Tibial artery (tissue), 4 donors: Measurements from ENCODE around the gene NUDT16L1.

ENCODE experiments used
- DNase-seq, 2 donors: peaks; one replicate each; pipeline ENCODE4 v3.0.0-alpha.2; 2019
- H3K27ac ChIP-seq, 2 donors: fragments of 200-600 bp; sonication (generic) in 1 of 2; 1 replicate in 1 of 2; 2 replicates in 1 of 2; pipeline ENCODE4 v1.5.1; 2018 to 2019; ENCODE audit warnings: mild to moderate bottlenecking in 1 of 2
- H3K27me3 ChIP-seq, 2 donors: fragments of 200-600 bp; sonication (generic) in 1 of 2; one replicate each; pipeline versions ENCODE4 v1.5.1 to v1.6.0; 2016 to 2019
- H3K36me3 ChIP-seq, 3 donors: fragments of 200-600 bp; sonication (generic) in 2 of 3; one replicate each; pipeline ENCODE4 v1.5.1; 2016 to 2019; ENCODE audit warnings: mild to moderate bottlenecking in 2 of 3
- H3K4me1 ChIP-seq, 4 donors: fragments of 200-600 bp; sonication (generic) in 2 of 4; 1 replicate in 3 of 4; 2 replicates in 1 of 4; pipeline ENCODE4 v1.5.1; 2016 to 2019
- H3K4me3 ChIP-seq, 2 donors: fragments of 200-600 bp; sonication (generic) in 1 of 2; 1 replicate in 1 of 2; 2 replicates in 1 of 2; pipeline ENCODE4 v1.5.1; 2018 to 2019; ENCODE audit warnings: mild to moderate bottlenecking in 2 of 2
- H3K9me3 ChIP-seq, 3 donors: fragments of 200-600 bp; sonication (generic) in 1 of 3; one replicate each; pipeline ENCODE4 v1.5.1; 2016 to 2019
- CTCF ChIP-seq, 2 experiments: fragments of 200-600 bp in 1 of 2; fragments of 450-650 bp in 1 of 2; IDR thresholded peaks; one replicate each; pipeline ENCODE4 v1.5.1; 2017 to 2019; ENCODE audit warnings: antibody characterized with exemption in 2 of 2, mild to moderate bottlenecking in 1 of 2, moderate library complexity in 1 of 2
- intact Hi-C: fragments of 100-400 bp; cut with DNase I; formaldehyde crosslinking; loops from one replicate; pipeline ENCODE4 v1.15.0; 2023; ENCODE audit warnings: low total_unique reads

The NUDT16L1 gene

GRCh38 chr16:4728676-4729075 lies 35.3 kb downstream of the NUDT16L1 start:
- intact Hi-C loops = no loop called here
- H3K36me3 ChIP-seq = peaks cover 25 to 76% (median 49%) of the 10 kb centered on the region in 3 donors
- TF ChIP-seq CTCF (IDR thresholded peaks at IDR 0.05) = no peak
- H3K4me1 ChIP-seq = peaks cover 0 to 11% (median 5%) of the 10 kb centered on the region in 4 donors
- no peaks in the 10 kb centered on the region for H3K27me3 ChIP-seq
- no peak overlapping the region for H3K4me3 ChIP-seq
- no peak for DNase-seq
- H3K27ac ChIP-seq = no peak overlapping the region
- no peaks in the 10 kb centered on the region for H3K9me3 ChIP-seq

- Histone ChIP-seq H3K4me1 (peaks cover 0 to 11% (median 5%) of the 10 kb centered on the region in 4 donors), H3K9me3 (no peaks in the 10 kb centered on the region), H3K27me3 (no peaks in the 10 kb centered on the region), H3K4me3 (no peak overlapping the region), H3K36me3 (peaks cover 25 to 64% (median 49%) of the 10 kb centered on the region in 3 donors), H3K27ac (no peak overlapping the region)
- intact Hi-C loops = no loop called here
- no peak for DNase-seq
- TF ChIP-seq CTCF (IDR thresholded peaks at IDR 0.05) = no peak
Observed at GRCh38 chr16:4729876-4730275, 36.5 kb downstream of the NUDT16L1 start.

- Histone ChIP-seq H3K27me3 (no peaks in the 10 kb centered on the region), H3K27ac (peak overlapping the region; percentile 76 to 81), H3K9me3 (no peaks in the 10 kb centered on the region), H3K36me3 (peaks cover 9 to 30% (median 30%) of the 10 kb centered on the region in 3 donors), H3K4me3 (peak overlapping the region; percentile 76 to 83), H3K4me1 (peaks cover 0 to 18% (median 11%) of the 10 kb centered on the region in 4 donors)
- intact Hi-C loops = no loop called here
- TF ChIP-seq CTCF (IDR thresholded peaks at IDR 0.05) = no peak
- DNase-seq = no peak
Observed at GRCh38 chr16:4733211-4733742, 39.9 kb downstream of the NUDT16L1 start.

- intact Hi-C loops = no loop called here
- Histone ChIP-seq H3K4me3 (peak overlapping the region; percentile 76 to 83), H3K27ac (peak overlapping the region; percentile 76 to 81), H3K27me3 (no peaks in the 10 kb centered on the region), H3K9me3 (no peaks in the 10 kb centered on the region), H3K36me3 (peaks cover 9 to 26% (median 25%) of the 10 kb centered on the region in 3 donors), H3K4me1 (peaks cover 0 to 18% (median 11%) of the 10 kb centered on the region in 4 donors)
- DNase-seq = no peak
- no peak for TF ChIP-seq CTCF (IDR thresholded peaks at IDR 0.05)
Observed at GRCh38 chr16:4733747-4734062, 40.3 kb downstream of the NUDT16L1 start.

- Histone ChIP-seq H3K36me3 (peaks cover 7 to 21% (median 21%) of the 10 kb centered on the region in 3 donors), H3K27ac (peak within 1 kb of the TSS; percentile 76 to 81), H3K9me3 (no peaks in the 10 kb centered on the region), H3K27me3 (no peaks in the 10 kb centered on the region), H3K4me1 (peaks cover 0 to 18% (median 11%) of the 10 kb centered on the region in 4 donors), H3K4me3 (peak within 1 kb of the TSS; percentile 76 to 83)
- DNase-seq = peak; percentile 98 to 99
- intact Hi-C loops = no loop called here
- no peak for TF ChIP-seq CTCF (IDR thresholded peaks at IDR 0.05)
Observed at GRCh38 chr16:4734063-4734729, 40.8 kb downstream of the NUDT16L1 start, which contains the start of the genes ANKS3 and DNAAF8. Gene ANKS3, minus strand, starts transcription at chr16:4734271. Its CDS starts 4,122 bp downstream, at chr16:4730149. Gene DNAAF8, plus strand, starts transcription at chr16:4734537. Its CDS starts 1,978 bp downstream, at chr16:4736515.
